Measurements from ENCODE around the gene R3HDM1. TPM values are rescaled to one million over a fixed set of nuclear protein-coding genes. Genes with fewer than 3 reads are reported as not detected.
"Not testable (repeated sequence)": the region's sequence is repeated elsewhere in the genome, so short reads cannot be mapped to it uniquely, and the experiment has no call there.

Gene R3HDM1
- total RNA-seq, 1 donor from 2014 or later, result 63.0 TPM

- H3K27me3 Mint-ChIP-seq (ENCODE audit: low read depth), result no peaks in the 10 kb centered on the region
- H3K9me3 Mint-ChIP-seq, result no peaks in the 10 kb centered on the region
- peaks cover 6% of the 10 kb centered on the region for H3K36me3 Mint-ChIP-seq (ENCODE audit: low read depth)
- H3K4me3 Mint-ChIP-seq, result no peak within 1 kb of the TSS
- peak; percentile 81 for DNase-seq (ENCODE audit: low read depth, low spot score)
- no peak for TF ChIP-seq CTCF (conservative IDR thresholded peaks at IDR 0.05)
- H3K27ac Mint-ChIP-seq (ENCODE audit: unreplicated experiment), result peak within 1 kb of the TSS; percentile 89
- H3K4me1 Mint-ChIP-seq, result peaks cover 21% of the 10 kb centered on the region
These were observed 712 bp upstream of the R3HDM1 start, which contains the start of gene ZRANB3 for GRCh38 chr2:135530313-135531230. ZRANB3 (minus strand) TSS chr2:135531218.

GRCh38 chr2:135532581-135532980 lies 1.3 kb downstream of the R3HDM1 start:
- no peak for DNase-seq (ENCODE audit: low read depth, low spot score)
- no peak overlapping the region for H3K4me3 Mint-ChIP-seq
- H3K9me3 Mint-ChIP-seq, result no peaks in the 10 kb centered on the region
- H3K27me3 Mint-ChIP-seq (ENCODE audit: low read depth), result no peaks in the 10 kb centered on the region
- TF ChIP-seq CTCF (conservative IDR thresholded peaks at IDR 0.05), result no peak
- H3K27ac Mint-ChIP-seq (ENCODE audit: unreplicated experiment), result no peak overlapping the region
- peaks cover 21% of the 10 kb centered on the region for H3K4me1 Mint-ChIP-seq
- peaks cover 11% of the 10 kb centered on the region for H3K36me3 Mint-ChIP-seq (ENCODE audit: low read depth)

GRCh38 chr2:135533545-135533944 lies 2.3 kb downstream of the R3HDM1 start:
- Mint-ChIP-seq H3K36me3 (ENCODE audit: low read depth) (peaks cover 14% of the 10 kb centered on the region), H3K4me1 (peaks cover 19% of the 10 kb centered on the region)
- not testable (repeated sequence) for H3K4me3 Mint-ChIP-seq; DNase-seq (ENCODE audit: low read depth, low spot score); H3K9me3 Mint-ChIP-seq; H3K27ac Mint-ChIP-seq (ENCODE audit: unreplicated experiment); H3K27me3 Mint-ChIP-seq (ENCODE audit: low read depth)

- Mint-ChIP-seq H3K4me1 (peaks cover 10% of the 10 kb centered on the region), H3K27ac (ENCODE audit: unreplicated experiment) (no peak overlapping the region)
- TF ChIP-seq CTCF (conservative IDR thresholded peaks at IDR 0.05), result no peak
These were observed 15.2 kb downstream of the R3HDM1 start for GRCh38 chr2:135546436-135546835.

GRCh38 chr2:135547311-135547710 lies 16.0 kb downstream of the R3HDM1 start:
- no peaks in the 10 kb centered on the region for H3K27me3 Mint-ChIP-seq (ENCODE audit: low read depth)
- TF ChIP-seq CTCF (conservative IDR thresholded peaks at IDR 0.05), result no peak
- peaks cover 10% of the 10 kb centered on the region for H3K4me1 Mint-ChIP-seq
- no peak for DNase-seq (ENCODE audit: low read depth, low spot score)
- H3K36me3 Mint-ChIP-seq (ENCODE audit: low read depth), result peaks cover 8% of the 10 kb centered on the region
- peaks cover 2% of the 10 kb centered on the region for H3K9me3 Mint-ChIP-seq
- no peak overlapping the region for H3K4me3 Mint-ChIP-seq
- no peak overlapping the region for H3K27ac Mint-ChIP-seq (ENCODE audit: unreplicated experiment)

More at GRCh38 chr2:135546436-135546835, 15.2 kb downstream of the R3HDM1 start:
- Mint-ChIP-seq H3K36me3 (ENCODE audit: low read depth) (peaks cover 8% of the 10 kb centered on the region), H3K4me3 (no peak overlapping the region), H3K27me3 (ENCODE audit: low read depth) (no peaks in the 10 kb centered on the region), H3K9me3 (peaks cover 2% of the 10 kb centered on the region)
- DNase-seq (ENCODE audit: low read depth, low spot score), result no peak

GRCh38 chr2:135551356-135551755 lies 20.1 kb downstream of the R3HDM1 start:
- no peak for TF ChIP-seq CTCF (conservative IDR thresholded peaks at IDR 0.05)
- H3K9me3 Mint-ChIP-seq, result peaks cover 2% of the 10 kb centered on the region
- no peaks in the 10 kb centered on the region for H3K27me3 Mint-ChIP-seq (ENCODE audit: low read depth)
- no peak overlapping the region for H3K27ac Mint-ChIP-seq (ENCODE audit: unreplicated experiment)
- H3K4me1 Mint-ChIP-seq, result peaks cover 4% of the 10 kb centered on the region
- no peak overlapping the region for H3K4me3 Mint-ChIP-seq
- peaks cover 14% of the 10 kb centered on the region for H3K36me3 Mint-ChIP-seq (ENCODE audit: low read depth)
- DNase-seq (ENCODE audit: low read depth, low spot score), result no peak

All from neural crest cell (in vitro differentiated cells).